IMR-90 (cell line): Measurements from ENCODE around the gene TXNRD1. TPM values are rescaled to one million over a fixed set of nuclear protein-coding genes. Genes with fewer than 3 reads are reported as not detected.

Source experiments
- ATAC-seq: fragments of 200-7000 bp; cut with Tn5 transposase; 2 replicates; pipeline ENCODE4 v1.9.1; 2020; ENCODE audit warnings: low read depth, mild to moderate bottlenecking, moderate library complexity
- BruUV-seq: library from RNA; stranded (reverse); fragments of 400-500 nt; replicated peaks from 2 replicates; lab custom pipeline; 2021; lab: Mats Ljungman, UMichigan
- CTCF ChIA-PET: fragments of 300-600 bp; formaldehyde crosslinking; extraction: SDS; loops from one replicate; lab custom pipeline; 2021; ENCODE audit warnings: antibody characterized with exemption; lab: Yijun Ruan, JAX
- POLR2A ChIA-PET: fragments of 300-600 bp; sonication (Branson Sonifier 250); formaldehyde crosslinking; loops from one replicate; lab custom pipeline; 2022; ENCODE audit warnings: antibody characterized with exemption; ENCODE audit not compliant: unreplicated experiment; lab: Charles Lee
- DNase-seq: peaks from one replicate; pipeline ENCODE4 v3.0.0; 2013
- H2AFZ ChIP-seq: replicated peaks from 2 replicates; pipeline ENCODE3; 2013; ENCODE audit warnings: low read length, mild to moderate bottlenecking; ENCODE audit not compliant: poor library complexity
- H2AK5ac ChIP-seq: 2 replicates; pipeline ENCODE4 v1.6.1; 2013; ENCODE audit warnings: low read depth, low read length, inconsistent platforms
- H2AK9ac ChIP-seq: replicated peaks from 2 replicates; pipeline ENCODE3; 2013; ENCODE audit warnings: mild to moderate bottlenecking, low read depth, low read length, moderate library complexity; ENCODE audit not compliant: poor library complexity
- H2BK120ac ChIP-seq: 2 replicates; pipeline ENCODE4 v1.6.1; 2013; ENCODE audit warnings: low read depth, low read length, inconsistent platforms
- H2BK15ac ChIP-seq: 3 replicates; pipeline ENCODE4 v1.6.1; 2013; ENCODE audit warnings: low read depth, low read length, inconsistent platforms
- H2BK20ac ChIP-seq: 2 replicates; pipeline ENCODE4 v1.6.1; 2013; ENCODE audit warnings: low read depth, mild to moderate bottlenecking, inconsistent platforms, low read length, moderate library complexity
- H2BK5ac ChIP-seq: 2 replicates; pipeline ENCODE4 v1.6.1; 2013; ENCODE audit warnings: mild to moderate bottlenecking, low read depth, low read length, inconsistent platforms; ENCODE audit not compliant: poor library complexity, severe bottlenecking
- H3K14ac ChIP-seq: replicated peaks from 2 replicates; pipeline ENCODE4 v1.6.1; 2013; ENCODE audit warnings: low read depth, low read length, inconsistent platforms
- H3K18ac ChIP-seq: 2 replicates; pipeline ENCODE4 v1.6.1; 2013; ENCODE audit warnings: low read depth, low read length, control low read depth
- H3K23ac ChIP-seq: 2 replicates; pipeline ENCODE4 v1.6.1; 2013; ENCODE audit warnings: low read depth, low read length, inconsistent platforms
- H3K27ac ChIP-seq: 2 replicates; pipeline ENCODE4 v1.5.1; 2013; ENCODE audit warnings: mild to moderate bottlenecking, control low read depth, low read length; ENCODE audit not compliant: insufficient read depth
- H3K27me3 ChIP-seq: 2 replicates; pipeline ENCODE4 v1.6.1; 2013; ENCODE audit warnings: low read length; ENCODE audit not compliant: control insufficient read depth, insufficient read depth
- H3K36me3 ChIP-seq: 2 replicates; pipeline ENCODE4 v1.6.1; 2013; ENCODE audit warnings: low read length, mixed read lengths; ENCODE audit not compliant: control insufficient read depth, insufficient read depth
- H3K4ac ChIP-seq: 2 replicates; pipeline ENCODE4 v1.6.1; 2013; ENCODE audit warnings: low read depth, low read length, inconsistent platforms
- H3K4me1 ChIP-seq: 2 replicates; pipeline ENCODE4 v1.6.1; 2013; ENCODE audit warnings: low read length, mixed read lengths; ENCODE audit not compliant: control insufficient read depth, insufficient read depth
- H3K4me2 ChIP-seq: 2 replicates; pipeline ENCODE4 v1.6.1; 2013; ENCODE audit warnings: low read depth, mild to moderate bottlenecking, control low read depth, low read length, moderate library complexity
- H3K4me3 ChIP-seq: 2 replicates; pipeline ENCODE4 v1.5.1; 2013; ENCODE audit warnings: low read depth, mild to moderate bottlenecking, control low read depth, low read length, moderate library complexity; ENCODE audit not compliant: insufficient read depth
- H3K56ac ChIP-seq: 2 replicates; pipeline ENCODE4 v1.6.1; 2013; ENCODE audit warnings: low read length, inconsistent platforms; ENCODE audit not compliant: insufficient read depth; ENCODE audit errors: extremely low read depth
- H3K79me1 ChIP-seq, 2 experiments: 2 replicates each; pipeline ENCODE4 v1.6.1; 2013; ENCODE audit warnings: low read length in 2 of 2, inconsistent platforms in 1 of 2, low read depth in 1 of 2
- H3K9ac ChIP-seq: 2 replicates; pipeline ENCODE4 v1.6.1; 2013; ENCODE audit warnings: low read depth, low read length, control low read depth
- H3K9me1 ChIP-seq: 2 replicates; pipeline ENCODE4 v1.6.1; 2013; ENCODE audit warnings: low read length, inconsistent platforms; ENCODE audit not compliant: insufficient read depth
- H3K9me3 ChIP-seq: 2 replicates; pipeline ENCODE4 v1.6.1; 2013; ENCODE audit warnings: low read length; ENCODE audit not compliant: control insufficient read depth, insufficient read depth
- H4K20me1 ChIP-seq: 2 replicates; pipeline ENCODE4 v1.6.1; 2013; ENCODE audit warnings: low read length, inconsistent platforms; ENCODE audit not compliant: insufficient read depth
- H4K5ac ChIP-seq: 2 replicates; pipeline ENCODE4 v1.6.1; 2013; ENCODE audit warnings: mild to moderate bottlenecking, low read depth, low read length, control low read depth
- H4K8ac ChIP-seq, 2 experiments: 2 replicates each; pipeline ENCODE4 v1.6.1; 2013; ENCODE audit warnings: low read depth in 2 of 2, low read length in 2 of 2, control low read depth in 1 of 2, inconsistent platforms in 1 of 2
- H4K91ac ChIP-seq: 2 replicates; pipeline ENCODE4 v1.6.1; 2013; ENCODE audit warnings: low read depth, low read length, inconsistent platforms; ENCODE audit not compliant: insufficient read depth
- BHLHE40 ChIP-seq: fragments of 150-350 bp; IDR thresholded peaks from 2 replicates; pipeline ENCODE4 v1.6.1; 2016; ENCODE audit warnings: mild to moderate bottlenecking, low read depth, low read length
- CEBPB ChIP-seq: IDR thresholded peaks from 2 replicates; pipeline ENCODE4 v1.6.1; 2012; ENCODE audit warnings: low read depth, low read length, improper control_type of control experiment
- CHD1 ChIP-seq: IDR thresholded peaks from 2 replicates; pipeline ENCODE4 v1.6.1; 2012; ENCODE audit warnings: low read depth, low read length, improper control_type of control experiment
- MAFK ChIP-seq: IDR thresholded peaks from 2 replicates; pipeline ENCODE4 v1.6.1; 2012; ENCODE audit warnings: low read depth, low read length, improper control_type of control experiment
- MAZ ChIP-seq: IDR thresholded peaks from 2 replicates; pipeline ENCODE4 v1.6.1; 2012; ENCODE audit warnings: low read depth, mild to moderate bottlenecking, low read length, improper control_type of control experiment, moderate library complexity, borderline replicate concordance
- NFE2L2 ChIP-seq: fragments of 150-350 bp; IDR thresholded peaks from 2 replicates; pipeline ENCODE4 v1.6.1; 2016; ENCODE audit warnings: low read depth, mild to moderate bottlenecking, low read length
- POLR2A ChIP-seq: IDR thresholded peaks from 2 replicates; pipeline ENCODE4 v1.6.1; 2012; ENCODE audit warnings: mild to moderate bottlenecking, low read depth, low read length
- RAD21 ChIP-seq: IDR thresholded peaks from 2 replicates; pipeline ENCODE4 v1.6.1; 2012; ENCODE audit warnings: low read length, improper control_type of control experiment
- RCOR1 ChIP-seq: IDR thresholded peaks from 2 replicates; pipeline ENCODE4 v1.6.1; 2012; ENCODE audit warnings: mild to moderate bottlenecking, low read length, improper control_type of control experiment; ENCODE audit not compliant: insufficient replicate concordance
- RFX5 ChIP-seq: IDR thresholded peaks from 2 replicates; pipeline ENCODE4 v1.8.0; 2012; ENCODE audit warnings: low read depth, mild to moderate bottlenecking, low read length, moderate library complexity
- SMC3 ChIP-seq: fragments of 150-350 bp; IDR thresholded peaks from 2 replicates; pipeline ENCODE4 v1.6.1; 2016; ENCODE audit warnings: low read depth, mild to moderate bottlenecking, antibody characterized with exemption, low read length, moderate library complexity
- WGBS, 2 experiments: methylation state at CpG; one replicate each; pipeline versions ENCODE4 v1.1.5 to v1.1.7; 2013; ENCODE audit warnings: missing lambda C conversion rate in 2 of 2; ENCODE audit not compliant: insufficient read length in 1 of 2; ENCODE audit errors: extremely low coverage in 2 of 2; 5-methylcytosine and 5-hydroxymethylcytosine counted together
- dilution Hi-C: fragments of 300-500 bp; cut with HindIII; formaldehyde crosslinking; loops from one replicate; pipeline ENCODE4 v1.14.3; 2018; ENCODE audit warnings: low sequenced_read_pairs; ENCODE audit not compliant: unreplicated experiment
- in situ Hi-C: fragments of 300-500 bp; cut with MboI; formaldehyde crosslinking; loops from 3 replicates; pipeline ENCODE4 v1.14.3; 2019; ENCODE audit warnings: low sequenced_read_pairs, inconsistent platforms, mixed read lengths
- intact Hi-C: fragments of 100-400 bp; cut with micrococcal nuclease; formaldehyde crosslinking; loops from 2 replicates; pipeline ENCODE4 v1.10.0; 2022
- polyA plus RNA-seq, 3 experiments: library from polyadenylated mRNA; depleted of rRNA; stranded (reverse); fragments of >200 nt; gene quantifications; 2 replicates each; pipeline ENCODE4 v1.2.3, GENCODE V29; 2012; ENCODE audit warnings: low replicate concordance in 1 of 3
- total RNA-seq: library from RNA; depleted of rRNA; stranded (reverse); fragments of >200 nt; gene quantifications from 2 replicates; pipeline ENCODE4 v1.2.3, GENCODE V29; 2012
- TF ChIP-seq, protein P1 (sequence below): fragments of 150-350 bp; IDR thresholded peaks from 2 replicates; pipeline ENCODE4 v1.6.1; 2016; ENCODE audit warnings: low read depth, mild to moderate bottlenecking, low read length, moderate library complexity, borderline replicate concordance
- TF ChIP-seq, protein P2 (sequence below): conservative IDR thresholded peaks from 2 replicates; pipeline ENCODE4 v1.5.1; 2012; ENCODE audit warnings: mild to moderate bottlenecking, low read depth, low read length, improper control_type of control experiment

Gene TXNRD1
- total and polyA plus RNA-seq, 2 of the 4 experiments (the other 2 are of a cell fraction) = 379 to 582 TPM

DNA sequence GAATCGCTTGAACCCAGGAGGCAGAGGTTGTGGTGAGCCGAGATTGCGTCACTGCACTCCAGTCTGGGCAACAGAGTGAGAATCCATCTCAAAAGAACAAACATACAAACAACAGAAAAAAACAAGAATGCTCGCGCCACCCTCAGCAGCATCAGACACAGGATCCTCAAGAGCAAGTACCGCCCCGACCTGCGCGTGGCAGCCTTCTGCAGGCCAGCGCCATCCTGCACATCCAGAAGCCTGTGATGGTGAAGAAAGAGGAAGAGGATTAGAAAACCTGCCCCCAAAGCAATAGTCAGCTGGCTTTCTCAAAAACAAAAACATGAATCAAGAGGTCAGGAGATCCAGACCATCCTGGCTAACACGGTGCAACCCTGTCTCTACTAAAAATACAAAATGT lies 57.9 kb downstream of the TXNRD1 start:
- Histone ChIP-seq H4K8ac (no peak overlapping the region), H2BK15ac (no peak overlapping the region), H3K27me3 (no peaks in the 10 kb centered on the region), H2AK5ac (no peak overlapping the region), H3K9me3 (no peaks in the 10 kb centered on the region), H4K91ac (no peak overlapping the region), H2BK5ac (no peak overlapping the region), H3K4me3 (no peak overlapping the region), H3K4me1 (peaks cover 2% of the 10 kb centered on the region), H3K23ac (no peak overlapping the region), H3K79me1 (peaks cover 7 to 16% of the 10 kb centered on the region in 2 experiments), H3K36me3 (peaks cover 6% of the 10 kb centered on the region; the same call in 1 of the 2 replicates), H3K4ac (no peak overlapping the region), H2AK9ac (no peak overlapping the region), H3K27ac (no peak overlapping the region), H2BK120ac (no peak overlapping the region), H3K4me2 (no peak overlapping the region), H2AFZ (no peak overlapping the region), H3K18ac (no peak overlapping the region), H2BK20ac (no peak overlapping the region), H4K20me1 (no peaks in the 10 kb centered on the region), H3K9ac (no peak overlapping the region), H3K56ac (no peak overlapping the region), H4K5ac (no peak overlapping the region), H3K14ac (no peak overlapping the region), H3K9me1 (no peaks in the 10 kb centered on the region)
- WGBS, 2 experiments = 100% methylated on average over 1 of the region's 11 CpGs; no CpG with 5 or more reads in 1 of the 2 experiments
- intact Hi-C loops = no loop called here
- TF ChIP-seq CHD1 (no peak), SMC3 (no peak), RAD21 (no peak), BHLHE40 (no peak), RCOR1 (no peak), CEBPB (no peak), MAFK (no peak), POLR2A (no peak), NFE2L2 (no peak), RFX5 (no peak), MAZ (no peak)
- TF ChIP-seq, protein P1, sequence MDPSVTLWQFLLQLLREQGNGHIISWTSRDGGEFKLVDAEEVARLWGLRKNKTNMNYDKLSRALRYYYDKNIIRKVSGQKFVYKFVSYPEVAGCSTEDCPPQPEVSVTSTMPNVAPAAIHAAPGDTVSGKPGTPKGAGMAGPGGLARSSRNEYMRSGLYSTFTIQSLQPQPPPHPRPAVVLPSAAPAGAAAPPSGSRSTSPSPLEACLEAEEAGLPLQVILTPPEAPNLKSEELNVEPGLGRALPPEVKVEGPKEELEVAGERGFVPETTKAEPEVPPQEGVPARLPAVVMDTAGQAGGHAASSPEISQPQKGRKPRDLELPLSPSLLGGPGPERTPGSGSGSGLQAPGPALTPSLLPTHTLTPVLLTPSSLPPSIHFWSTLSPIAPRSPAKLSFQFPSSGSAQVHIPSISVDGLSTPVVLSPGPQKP = no peak
- TF ChIP-seq, protein P2, sequence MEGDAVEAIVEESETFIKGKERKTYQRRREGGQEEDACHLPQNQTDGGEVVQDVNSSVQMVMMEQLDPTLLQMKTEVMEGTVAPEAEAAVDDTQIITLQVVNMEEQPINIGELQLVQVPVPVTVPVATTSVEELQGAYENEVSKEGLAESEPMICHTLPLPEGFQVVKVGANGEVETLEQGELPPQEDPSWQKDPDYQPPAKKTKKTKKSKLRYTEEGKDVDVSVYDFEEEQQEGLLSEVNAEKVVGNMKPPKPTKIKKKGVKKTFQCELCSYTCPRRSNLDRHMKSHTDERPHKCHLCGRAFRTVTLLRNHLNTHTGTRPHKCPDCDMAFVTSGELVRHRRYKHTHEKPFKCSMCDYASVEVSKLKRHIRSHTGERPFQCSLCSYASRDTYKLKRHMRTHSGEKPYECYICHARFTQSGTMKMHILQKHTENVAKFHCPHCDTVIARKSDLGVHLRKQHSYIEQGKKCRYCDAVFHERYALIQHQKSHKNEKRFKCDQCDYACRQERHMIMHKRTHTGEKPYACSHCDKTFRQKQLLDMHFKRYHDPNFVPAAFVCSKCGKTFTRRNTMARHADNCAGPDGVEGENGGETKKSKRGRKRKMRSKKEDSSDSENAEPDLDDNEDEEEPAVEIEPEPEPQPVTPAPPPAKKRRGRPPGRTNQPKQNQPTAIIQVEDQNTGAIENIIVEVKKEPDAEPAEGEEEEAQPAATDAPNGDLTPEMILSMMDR = no peak
- ATAC-seq = no peak
- CTCF ChIA-PET = no interaction called here
- no TSS peak for BruUV-seq
- in situ Hi-C loops = no loop called here
- POLR2A ChIA-PET = no interaction called here
- DNase-seq = no peak
- dilution Hi-C loops = no loop called here
